NCI-H2196 treated with DMSO at 0.1 percent for 48 hours (cell line): Measurements from ENCODE around the gene NRM.
"Not testable (repeated sequence)": the region's sequence is repeated elsewhere in the genome, so short reads cannot be mapped to it uniquely, and the experiment has no call there.

Experiments
- DNase-seq: peaks from one replicate; lab custom pipeline; 2025; ENCODE audit not compliant: unreplicated experiment; lab: John Stamatoyannopoulos, UW

The NRM gene

DNA sequence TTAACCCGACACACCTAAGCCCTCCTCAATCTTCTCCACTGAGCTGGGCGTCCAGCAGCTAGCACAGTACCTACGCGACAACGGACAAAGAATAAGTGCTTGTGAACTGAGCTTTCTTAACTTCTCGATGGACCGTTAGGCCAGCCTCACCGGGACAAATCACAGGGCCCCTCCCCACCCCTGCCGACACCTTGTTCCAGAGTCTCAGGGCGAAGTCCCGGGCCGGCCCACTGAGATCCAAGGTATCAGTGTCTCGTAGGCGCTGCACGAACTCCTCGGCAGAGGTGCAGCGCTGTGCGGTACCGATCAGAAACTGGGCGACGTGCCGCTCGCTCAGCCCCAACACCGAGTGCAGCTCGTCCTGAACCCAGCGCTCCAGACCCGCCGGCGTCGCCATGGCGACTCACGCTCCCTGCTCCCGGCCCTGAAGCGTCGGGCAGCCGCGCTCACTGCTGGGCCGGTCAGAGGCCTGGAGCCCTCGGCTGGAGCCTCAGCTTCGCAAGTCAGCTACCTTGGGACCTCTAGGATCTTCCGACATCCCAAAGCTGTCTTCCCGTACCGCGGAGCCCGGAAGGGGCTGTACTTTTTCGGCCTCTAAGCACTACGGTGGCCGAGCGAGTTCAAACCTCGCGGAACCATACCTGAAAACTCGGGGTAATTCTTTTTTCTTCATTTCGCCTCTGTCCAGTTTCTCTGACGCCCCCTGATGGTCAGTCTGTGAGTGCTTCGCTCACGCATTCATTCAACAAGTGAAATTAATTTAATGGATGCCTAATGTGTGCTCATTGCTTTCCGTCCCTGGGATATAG lies 18.1 kb downstream of the NRM start, which contains the start of gene DHX16:
TSS of gene DHX16 (minus strand) at position 562 of the 809 bp plus-strand sequence. CDS start at position 397, 165 bp downstream.
- peak; percentile 85 for DNase-seq

DNA sequence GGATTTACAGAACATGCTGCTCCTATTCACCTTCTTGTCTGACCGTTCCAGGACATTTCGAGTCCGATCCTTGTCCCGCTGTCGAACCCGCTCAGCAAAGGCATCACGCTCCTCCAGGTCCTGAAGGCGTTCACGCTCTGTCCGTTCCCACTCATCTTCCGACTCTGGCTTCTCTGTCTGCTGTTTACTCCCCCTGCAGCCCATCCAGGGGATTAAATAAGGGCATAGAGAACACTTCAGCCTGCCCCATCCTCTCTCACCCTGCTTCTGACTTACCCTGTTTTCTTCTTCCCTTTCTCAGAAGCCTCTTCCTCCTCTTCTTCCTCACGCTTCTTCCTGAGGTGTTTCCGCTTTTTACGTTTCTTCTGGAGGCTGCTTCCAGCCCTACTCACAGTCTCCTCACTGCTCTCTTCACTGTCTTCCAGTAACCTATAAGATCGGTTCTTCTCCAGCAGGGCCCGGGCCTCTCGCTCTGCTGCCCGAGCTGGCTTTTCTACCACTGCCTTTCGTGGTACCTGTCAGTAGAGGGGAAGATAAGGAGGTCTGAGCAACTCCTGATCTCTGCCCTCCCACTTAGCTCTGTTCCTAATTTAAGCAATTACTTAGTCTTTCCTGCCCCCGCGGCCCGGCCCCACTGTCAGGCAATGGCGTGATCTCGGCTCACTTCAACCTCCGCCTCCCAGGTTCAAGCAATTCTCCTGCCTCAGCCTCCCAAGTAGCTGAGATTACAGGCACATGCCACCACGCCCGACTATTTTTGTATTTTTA lies 19.8 kb downstream of the NRM start:
- no peak for DNase-seq

DNA sequence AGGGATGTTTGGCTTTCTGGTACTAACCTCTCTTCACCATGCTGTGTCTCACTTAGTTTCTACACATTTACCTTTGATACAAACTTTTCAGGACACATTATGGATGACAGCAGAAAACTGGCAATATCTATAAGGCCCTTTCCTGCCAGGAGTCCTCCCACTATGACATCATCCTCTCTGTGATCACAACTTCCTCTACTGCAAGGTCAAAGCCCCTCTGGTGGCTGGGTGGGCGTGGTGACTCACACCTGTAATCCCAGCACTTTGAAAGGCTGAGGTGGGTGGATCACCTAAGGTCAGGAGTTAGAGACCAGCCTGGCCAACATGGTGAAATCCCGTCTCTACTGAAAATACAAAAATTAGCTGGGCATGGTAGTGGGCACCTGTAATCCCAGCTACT lies 24.5 kb downstream of the NRM start:
- not testable (repeated sequence) for DNase-seq

DNA sequence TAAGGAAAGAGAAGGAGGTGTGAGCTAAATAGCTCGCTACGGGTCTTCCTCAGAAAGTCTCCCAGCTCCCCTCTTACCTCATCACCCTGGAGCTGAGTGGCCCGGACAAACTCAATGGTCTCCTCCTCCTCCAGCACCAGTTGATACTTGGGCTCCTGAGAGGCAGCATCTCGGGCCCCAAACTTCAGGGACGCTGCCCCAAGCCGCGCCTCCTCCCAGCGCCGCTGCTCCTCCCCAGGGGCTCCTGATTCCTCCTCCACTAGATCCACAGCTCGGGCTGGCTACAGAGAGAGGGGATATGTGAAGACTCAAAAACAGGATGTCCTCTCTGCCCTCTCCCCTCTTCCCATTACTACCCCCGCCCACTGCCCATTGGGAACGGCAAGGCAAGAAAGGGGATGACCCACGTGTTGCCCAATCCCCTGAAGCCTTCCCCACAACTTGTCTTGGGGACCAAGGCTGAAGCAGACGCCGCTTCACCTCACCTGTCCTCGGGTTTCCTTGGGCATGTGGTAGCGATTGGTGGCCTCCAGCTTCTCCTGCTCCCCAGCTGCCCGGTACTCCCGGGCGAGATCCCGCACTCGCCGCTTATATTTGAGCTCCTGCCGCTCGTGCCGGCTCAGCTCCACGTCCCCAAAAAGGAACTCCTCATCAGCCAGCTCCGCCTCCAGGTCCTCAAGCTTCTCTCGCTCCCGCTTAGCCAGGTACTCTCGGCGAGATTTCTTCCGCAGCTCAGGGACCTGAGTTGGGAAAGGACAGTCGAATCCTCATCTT lies 25.6 kb downstream of the NRM start:
- DNase-seq = no peak

DNA sequence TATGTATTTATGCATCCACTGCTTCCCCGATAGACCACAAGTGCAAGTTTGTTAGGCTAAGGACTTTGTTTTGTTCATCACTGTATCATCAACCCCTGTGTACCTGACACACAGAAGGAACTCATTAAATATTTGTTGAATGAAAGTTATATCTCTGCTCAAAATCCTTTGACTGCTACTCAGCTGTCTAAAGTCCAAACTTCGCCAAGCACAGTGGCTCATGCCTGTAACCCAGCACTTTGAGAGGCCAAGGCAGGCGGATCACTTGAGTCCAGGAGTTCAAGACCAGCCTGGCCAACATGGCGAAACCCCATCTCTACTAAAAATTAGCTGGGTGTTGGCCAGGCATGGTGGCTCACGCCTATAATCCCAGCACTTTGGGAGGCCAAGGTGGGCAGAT lies 32.9 kb downstream of the NRM start:
- not testable (repeated sequence) for DNase-seq

DNA sequence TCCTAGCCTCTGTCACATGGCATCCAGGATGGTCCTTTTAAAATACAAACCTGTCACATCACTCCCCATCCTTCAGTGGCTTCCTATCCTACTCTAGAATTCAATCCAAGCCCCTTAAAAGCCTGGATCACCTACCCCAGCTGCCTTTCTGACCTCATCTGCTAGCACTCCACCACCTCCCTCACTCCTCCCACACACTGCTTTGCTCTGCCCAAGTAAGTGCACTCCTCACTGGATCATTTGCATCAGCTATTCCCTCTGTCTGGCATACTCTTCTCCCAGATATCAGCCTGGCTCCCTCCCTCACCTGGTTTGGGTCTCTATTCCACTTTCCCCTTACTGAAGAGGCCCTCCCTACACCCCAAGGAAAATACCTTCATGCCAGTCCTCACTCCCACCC lies 33.3 kb downstream of the NRM start:
- DNase-seq = no peak

DNA sequence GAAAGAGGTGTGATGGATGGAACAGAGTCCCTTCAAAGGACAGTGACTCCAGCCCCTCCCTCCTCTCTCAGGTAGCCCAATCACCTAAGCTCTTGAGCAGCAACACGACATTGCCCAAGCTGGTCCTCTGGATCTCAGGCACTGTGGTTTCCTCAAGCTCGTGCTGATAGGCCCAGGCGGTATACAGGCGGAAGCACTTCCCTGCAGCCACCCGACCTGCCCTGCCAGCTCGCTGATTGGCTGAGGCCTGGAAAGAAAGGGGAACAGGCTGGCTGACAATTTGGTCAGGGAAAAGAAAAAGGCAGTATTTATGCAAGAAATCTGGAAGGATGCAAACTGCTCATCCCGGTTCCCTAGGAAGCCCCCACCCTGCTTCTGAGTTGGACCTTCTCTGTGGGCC lies 34.3 kb downstream of the NRM start:
- DNase-seq = no peak

DNA sequence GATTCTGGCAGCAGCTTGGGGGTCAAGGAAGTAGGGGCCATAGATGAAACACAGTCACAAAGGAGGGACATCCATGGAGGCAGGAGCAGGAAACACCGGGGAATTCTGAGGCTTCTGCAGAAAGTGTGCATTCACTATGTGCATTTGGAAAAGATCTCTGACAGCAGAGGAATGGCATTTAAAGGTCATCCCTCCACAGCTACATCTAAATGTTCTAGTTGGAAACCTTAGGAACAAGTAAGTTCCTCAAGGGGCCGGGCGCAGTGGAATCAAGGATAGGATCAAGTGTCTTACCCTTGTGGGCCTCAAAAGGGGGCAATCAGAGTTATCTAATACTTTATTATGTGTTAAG lies 35.1 kb downstream of the NRM start:
- DNase-seq = no peak

DNA sequence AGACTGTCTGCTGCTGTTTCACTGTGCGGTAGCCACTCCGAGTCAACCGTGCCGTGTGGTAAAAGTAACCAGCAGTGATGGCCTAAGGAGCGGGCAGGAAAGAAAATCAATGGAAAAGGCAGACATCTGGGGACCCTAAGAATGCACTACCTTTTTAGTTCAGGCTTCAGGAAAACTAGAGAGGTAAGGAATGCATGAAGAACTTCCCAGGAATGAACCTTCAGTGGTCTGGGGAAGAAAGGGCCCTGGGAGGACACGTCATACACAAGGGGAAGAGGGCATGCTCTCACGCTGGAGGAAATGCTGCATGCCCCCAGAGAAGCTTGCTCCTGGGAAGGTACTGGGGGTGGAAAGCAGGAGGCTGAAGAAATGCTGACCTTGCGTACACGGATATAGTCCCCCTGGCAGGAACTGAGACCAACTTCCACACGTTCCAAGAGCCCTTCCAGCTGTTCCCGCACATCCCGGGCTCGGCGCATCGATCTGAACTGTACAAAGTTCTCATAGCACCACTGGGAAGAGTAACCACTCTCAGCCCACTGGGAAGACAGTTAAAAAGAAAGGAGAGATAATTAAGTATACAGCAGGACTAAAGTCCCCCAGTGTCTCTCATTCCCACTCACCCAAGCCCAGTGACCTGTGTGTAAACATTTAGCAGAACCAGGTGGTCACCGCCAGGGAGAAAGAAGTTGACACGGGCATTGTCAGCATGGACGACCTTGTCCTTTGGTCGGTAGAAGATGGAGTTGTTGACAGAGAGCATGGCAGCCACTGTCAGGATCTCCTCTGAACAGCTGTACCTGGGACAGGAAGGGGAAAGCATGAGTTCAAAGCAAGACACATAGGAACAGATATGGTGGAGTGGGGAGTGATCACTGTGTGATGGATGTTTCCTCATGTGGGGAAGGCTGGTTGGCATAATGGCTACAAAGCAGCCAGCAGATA lies 35.7 kb downstream of the NRM start:
- DNase-seq = no peak

DNA sequence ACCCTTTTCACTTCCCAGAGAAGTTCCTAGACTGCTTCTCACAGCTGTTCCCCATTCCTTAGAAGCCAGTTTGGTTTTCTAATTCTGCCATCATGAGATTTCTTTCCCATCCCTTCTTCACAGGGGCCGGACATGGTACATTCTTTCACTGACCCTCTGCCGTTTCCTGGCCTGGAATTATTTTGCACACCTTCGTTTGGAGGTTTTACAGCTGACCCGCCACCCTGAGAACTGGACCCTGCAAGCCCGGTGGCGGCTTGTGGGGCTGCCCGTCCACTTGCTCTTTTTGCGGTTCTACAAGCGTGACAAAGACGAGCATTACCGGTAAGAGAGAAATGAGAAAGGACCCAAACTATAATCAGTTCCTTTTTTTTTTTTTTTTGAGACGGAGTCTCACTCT lies 39.6 kb downstream of the NRM start:
- no peak for DNase-seq

DNA sequence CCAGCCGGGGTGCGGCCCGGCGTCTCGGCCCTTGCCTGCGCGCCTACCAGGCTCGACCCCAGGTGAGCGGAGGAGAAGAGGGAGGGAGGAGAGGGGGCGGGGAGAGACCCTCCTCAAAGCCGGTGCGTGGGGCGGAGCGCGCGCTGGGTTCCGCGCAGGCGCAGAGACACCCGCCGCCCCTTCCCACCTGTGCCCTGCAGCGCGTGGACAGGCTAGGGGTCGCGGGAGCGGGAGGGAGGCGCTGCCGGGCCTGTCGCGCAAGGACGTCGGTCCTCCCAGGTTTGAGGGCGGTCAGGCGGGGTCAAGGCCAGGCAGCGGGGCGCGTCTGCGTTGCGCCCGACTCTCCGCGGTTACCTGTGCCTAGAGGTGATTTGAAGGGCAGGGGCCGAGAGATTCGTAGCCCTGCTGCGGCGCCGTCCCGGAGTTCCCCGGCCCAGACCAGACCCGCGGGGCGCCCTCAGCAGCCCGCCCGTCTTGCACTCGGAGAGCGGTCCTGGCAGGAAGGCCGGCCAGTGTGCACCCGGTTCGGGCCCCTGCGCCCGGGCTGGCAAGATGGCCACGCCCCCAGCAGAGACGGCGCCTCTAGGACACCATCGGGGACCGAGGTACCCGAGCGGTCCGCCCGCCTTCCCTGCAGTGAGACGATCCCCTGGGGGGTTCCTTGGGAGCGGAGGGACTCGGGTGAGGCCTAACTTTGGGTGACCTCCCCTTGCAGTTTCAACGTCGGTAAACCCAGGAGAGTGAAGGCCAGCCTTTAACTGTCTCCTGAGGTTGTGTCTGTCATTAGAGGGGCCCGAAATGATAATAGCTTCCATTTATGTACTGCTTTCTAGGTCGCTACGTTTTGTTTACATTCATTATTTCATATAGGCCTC lies 43.3 kb downstream of the NRM start:
- DNase-seq = peak; percentile 67

DNA sequence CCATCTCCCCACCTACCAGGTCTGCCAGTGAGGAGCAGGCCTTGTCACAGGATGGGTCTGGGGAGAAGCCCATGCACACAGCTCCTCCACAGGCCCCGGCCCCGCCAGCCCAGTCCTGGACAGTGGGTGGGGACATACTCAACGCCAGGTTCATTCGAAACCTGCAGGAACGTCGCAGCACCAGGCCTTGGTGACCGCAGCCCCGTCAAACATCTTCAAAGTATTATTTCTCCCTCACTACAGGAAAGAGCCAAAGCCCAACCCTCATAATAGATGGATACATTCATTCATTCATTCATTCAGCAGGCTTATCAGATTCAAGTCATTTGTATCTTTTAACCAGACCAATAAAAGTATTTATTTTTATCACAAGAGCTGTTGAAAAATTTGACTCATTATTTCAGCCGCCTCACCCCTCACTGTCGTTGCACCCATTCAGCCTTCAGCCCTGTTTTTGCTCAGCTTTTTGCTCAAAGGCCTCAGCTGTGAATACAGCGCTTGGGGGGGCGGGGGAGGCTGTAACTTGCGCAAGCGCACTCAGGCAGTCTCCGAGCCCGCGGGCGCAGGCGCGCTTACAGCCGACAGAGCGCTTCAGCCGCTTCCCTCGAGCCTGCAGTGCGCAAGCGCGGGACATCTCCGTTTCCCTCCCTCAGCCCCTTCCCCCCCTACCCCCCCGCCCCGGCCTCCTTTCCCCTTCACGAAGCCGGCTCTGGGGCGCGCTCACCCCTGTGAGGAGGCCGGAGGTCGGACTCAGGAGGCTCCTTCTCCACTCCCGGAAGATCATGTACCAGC lies 44.1 kb downstream of the NRM start, which contains the start of gene C6orf136:
TSS of gene C6orf136 (plus strand) at position 684 of the 792 bp plus-strand sequence. CDS start at position 783, 99 bp downstream.
- DNase-seq = peak; percentile 93

DNA sequence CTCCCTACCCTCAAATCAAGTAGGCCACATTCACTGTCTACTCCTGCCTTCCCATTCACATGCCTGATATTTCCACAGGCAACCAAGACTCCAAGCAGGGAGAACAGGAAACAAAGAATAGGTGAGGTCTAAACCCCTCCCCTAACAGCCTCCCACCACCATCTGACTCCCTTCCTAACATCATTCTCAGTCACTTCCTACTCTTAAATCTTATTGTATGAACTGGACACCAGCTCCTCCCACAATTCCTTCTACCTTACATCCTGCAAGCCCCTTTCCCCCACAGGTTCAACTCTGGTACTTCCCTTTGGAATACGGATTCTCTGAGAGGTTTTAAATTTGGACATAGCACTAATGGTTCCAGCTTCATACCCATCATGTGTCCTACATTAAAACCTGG lies 44.8 kb downstream of the NRM start:
- no peak for DNase-seq

DNA sequence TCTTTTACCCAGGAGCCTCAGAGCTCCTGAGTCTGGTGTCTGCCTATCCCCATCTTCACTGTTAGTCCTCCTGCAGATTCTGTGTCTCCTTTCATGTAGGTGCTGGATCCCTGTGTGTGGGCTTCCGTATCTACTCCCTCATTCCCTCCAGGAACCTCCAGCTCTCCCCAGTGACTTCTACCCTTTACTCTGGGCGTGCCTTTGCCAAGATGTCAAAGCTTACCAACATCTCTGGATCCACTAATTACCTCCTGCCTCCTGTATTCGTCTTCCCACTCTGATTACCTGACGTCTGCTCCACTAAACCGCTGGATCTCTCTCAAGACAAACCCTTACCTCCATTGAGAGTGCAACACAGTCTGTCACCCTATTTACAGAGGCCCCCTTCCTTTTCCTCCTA lies 46.0 kb downstream of the NRM start:
- DNase-seq = no peak

DNA sequence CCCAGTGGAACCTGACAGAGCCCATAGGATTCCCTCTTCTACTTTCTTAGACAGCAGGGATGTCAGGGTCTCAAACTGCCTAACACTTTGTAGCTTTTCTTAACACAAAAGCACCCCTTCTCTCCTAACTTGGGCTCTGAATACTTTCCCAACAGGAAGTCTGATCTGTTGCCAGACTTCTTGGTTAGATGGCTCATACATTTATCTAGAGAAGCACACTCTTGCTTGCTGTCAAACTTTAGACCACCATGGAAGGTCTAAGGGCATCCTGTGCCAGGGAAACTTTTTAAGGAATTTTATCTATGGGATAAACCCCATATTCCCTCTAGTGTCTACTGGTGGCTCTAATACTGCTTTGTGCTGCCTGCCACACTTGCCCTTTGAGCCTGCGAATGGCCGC lies 47.1 kb downstream of the NRM start:
- no peak for DNase-seq

DNA sequence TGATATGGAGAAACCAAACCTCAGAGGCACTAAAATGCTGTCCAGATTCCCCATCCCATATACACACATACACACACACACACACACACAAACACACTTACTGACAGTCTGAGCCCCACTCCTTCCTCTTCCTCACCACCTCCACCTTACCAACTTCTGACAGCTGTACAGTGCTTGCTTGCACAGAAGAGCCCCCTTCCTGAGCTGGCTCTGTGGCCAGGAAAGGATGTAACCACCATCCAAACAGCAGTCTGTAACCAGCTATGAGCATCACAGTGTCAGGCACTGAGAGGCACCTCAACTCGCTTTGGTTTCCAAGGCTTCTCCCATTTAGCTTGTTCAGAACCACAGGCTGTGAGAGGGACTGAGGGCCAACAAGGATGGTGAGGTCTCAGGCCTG lies 49.7 kb downstream of the NRM start:
- DNase-seq = no peak

DNA sequence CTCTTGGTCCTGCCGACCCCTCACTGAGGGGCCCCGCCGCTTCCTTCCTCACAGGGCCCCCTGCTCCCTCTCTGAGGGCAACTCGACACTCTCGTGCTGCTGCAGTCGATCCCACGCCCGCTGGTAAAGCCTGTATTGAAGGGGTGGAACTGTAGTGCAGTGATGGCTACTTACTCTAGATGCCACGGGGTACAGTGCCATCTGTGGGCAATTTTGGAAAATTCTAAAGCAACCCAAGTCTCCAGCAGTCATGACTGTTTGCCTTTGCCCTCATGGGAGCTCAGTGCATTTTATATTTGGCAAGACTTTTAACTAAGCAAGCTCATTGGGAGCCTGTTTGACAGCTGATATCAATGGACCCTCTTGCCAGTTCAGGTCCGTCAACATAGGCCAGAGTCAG lies 50.3 kb downstream of the NRM start:
- no peak for DNase-seq
